Stimulated activated CD8-positive, alpha-beta memory T cell treated with anti-CD3 and anti-CD28 coated beads, Interleukin-4, amount 100 ng/mL, for 1 hour (primary cell): Measurements from ENCODE around the gene BRINP3.

Experiments
- DNase-seq, 2 donors: peaks; one replicate each; pipeline ENCODE4 v3.0.0-alpha.2; 2020; ENCODE audit warnings: low read depth in 2 of 2, low spot score in 1 of 2

BRINP3 gene

GRCh38 chr1:190453550-190453949 lies 24.1 kb downstream of the BRINP3 start:
- DNase-seq = no peak

- no peak for DNase-seq
Measured at GRCh38 chr1:190452272-190452848, 25.3 kb downstream of the BRINP3 start.

- DNase-seq = no peak
Measured at GRCh38 chr1:190444464-190444863, 33.2 kb downstream of the BRINP3 start.

- no peak for DNase-seq
Measured at GRCh38 chr1:190439447-190439846, 38.2 kb downstream of the BRINP3 start.

GRCh38 chr1:190436615-190437014 lies 41.0 kb downstream of the BRINP3 start:
- DNase-seq = no peak

- DNase-seq = no peak
Measured at GRCh38 chr1:190429932-190430331, 47.7 kb downstream of the BRINP3 start.

- no peak for DNase-seq
Measured at GRCh38 chr1:190429141-190429540, 48.5 kb downstream of the BRINP3 start.

- DNase-seq = no peak
Measured at GRCh38 chr1:190416239-190416638, 61.4 kb downstream of the BRINP3 start.

- no peak for DNase-seq
Measured at GRCh38 chr1:190413142-190413541, 64.5 kb downstream of the BRINP3 start.

- no peak for DNase-seq
Measured at GRCh38 chr1:190403402-190403801, 74.3 kb downstream of the BRINP3 start.

GRCh38 chr1:190399233-190399632 lies 78.4 kb downstream of the BRINP3 start:
- DNase-seq = no peak

- no peak for DNase-seq
Measured at GRCh38 chr1:190391582-190391981, 86.1 kb downstream of the BRINP3 start.

GRCh38 chr1:190377991-190378390 lies 99.7 kb downstream of the BRINP3 start:
- no peak for DNase-seq

GRCh38 chr1:190377294-190377693 lies 100.4 kb downstream of the BRINP3 start:
- no peak for DNase-seq

GRCh38 chr1:190376044-190376443 lies 101.6 kb downstream of the BRINP3 start:
- no peak for DNase-seq

- DNase-seq = no peak
Measured at GRCh38 chr1:190373705-190374336, 103.8 kb downstream of the BRINP3 start.

- no peak for DNase-seq
Measured at GRCh38 chr1:190367200-190367599, 110.5 kb downstream of the BRINP3 start.

GRCh38 chr1:190365283-190365682 lies 112.4 kb downstream of the BRINP3 start:
- DNase-seq = no peak

GRCh38 chr1:190353538-190354101 lies 124.0 kb downstream of the BRINP3 start:
- DNase-seq = no peak

- no peak for DNase-seq
Measured at GRCh38 chr1:190344454-190344853, 133.2 kb downstream of the BRINP3 start.

GRCh38 chr1:190338829-190339228 lies 138.8 kb downstream of the BRINP3 start:
- DNase-seq = no peak

- DNase-seq = no peak
Measured at GRCh38 chr1:190328871-190329270, 148.8 kb downstream of the BRINP3 start.

- no peak for DNase-seq
Measured at GRCh38 chr1:190328361-190328760, 149.3 kb downstream of the BRINP3 start.
